ENCODE results near the gene FAM110D. TPM values are rescaled to one million over a fixed set of nuclear protein-coding genes. Genes with fewer than 3 reads are reported as not detected.

Gene FAM110D
- total and polyA plus RNA-seq, 2 of the 8 experiments (the other 6 are each of a cell fraction or from before 2014, with no cell fraction given) = 0.21 to 0.48 TPM

GRCh38 chr1:26129778-26130177, 29.1 kb upstream of the FAM110D start (continued):
- TF ChIP-seq SP2 (IDR thresholded peaks at IDR 0.05; ENCODE audit: low read length) (no peak), EZH2 (IDR thresholded peaks at IDR 0.05; ENCODE audit: low read depth, low read length, severe bottlenecking) (no peak), RFX5 (IDR thresholded peaks at IDR 0.05; ENCODE audit: borderline replicate concordance, low read depth, low read length) (no peak)
